Keratinocyte (primary cell): Measurements from ENCODE around the gene KCNC3.

ENCODE experiments used
- CTCF ChIP-seq, 3 experiments: IDR thresholded peaks in 1 of 3; conservative IDR thresholded peaks in 1 of 3; optimal IDR thresholded peaks in 1 of 3; 2 replicates in 2 of 3; 3 replicates in 1 of 3; pipeline versions ENCODE3 to v1.5.1; 2011; ENCODE audit warnings: low read length in 3 of 3, mild to moderate bottlenecking in 3 of 3, moderate library complexity in 2 of 3, control low read depth in 1 of 3, inconsistent platforms in 1 of 3; ENCODE audit not compliant: insufficient read depth in 2 of 3; ENCODE audit errors: extremely low read depth in 1 of 3
- EZH2 ChIP-seq: IDR thresholded peaks from one replicate; pipeline ENCODE4 v1.6.1; 2012; ENCODE audit warnings: inconsistent platforms, mild to moderate bottlenecking, low read length, moderate library complexity

GRCh38 chr19:50286443-50286842, 42.7 kb downstream of the KCNC3 start:
- no peak for TF ChIP-seq EZH2
- TF ChIP-seq CTCF (optimal IDR thresholded peaks at IDR 0.05 in 1 of 3, IDR thresholded peaks at IDR 0.05 in 1 of 3, conservative IDR thresholded peaks at IDR 0.05 in 1 of 3; ENCODE audit: extremely low read depth in 1 of 3, insufficient read depth in 2 of 3, low read length in 3 of 3), result no peak
